IPS-18a (cell line): ENCODE measurements around the gene RIC3.
A peak's percentile ranks its signal among the peaks of the same experiment; 100 is the strongest.
"Not testable (repeated sequence)": the region's sequence is repeated elsewhere in the genome, so short reads cannot be mapped to it uniquely, and the experiment has no call there.

Experiments
- H3K27ac ChIP-seq: one replicate; pipeline ENCODE4 v1.5.1; 2013; ENCODE audit warnings: low read length
- H3K27me3 ChIP-seq: one replicate; pipeline ENCODE4 v1.6.1; 2013; ENCODE audit warnings: mild to moderate bottlenecking, low read length; ENCODE audit not compliant: control insufficient read depth, insufficient read depth
- H3K36me3 ChIP-seq: one replicate; pipeline ENCODE4 v1.6.1; 2013; ENCODE audit warnings: low read depth, low read length; ENCODE audit not compliant: control insufficient read depth
- H3K4me1 ChIP-seq: one replicate; pipeline ENCODE4 v1.6.1; 2013; ENCODE audit warnings: low read depth, low read length; ENCODE audit not compliant: control insufficient read depth
- H3K4me3 ChIP-seq: one replicate; pipeline ENCODE4 v1.5.1; 2013; ENCODE audit warnings: low read length
- H3K9ac ChIP-seq: one replicate; pipeline ENCODE4 v1.6.1; 2013; ENCODE audit warnings: mild to moderate bottlenecking, low read length, moderate library complexity
- H3K9me3 ChIP-seq: one replicate; pipeline ENCODE4 v1.6.1; 2013; ENCODE audit warnings: low read depth, low read length; ENCODE audit not compliant: control insufficient read depth

RIC3 gene

GRCh38 chr11:8180469-8180868, 11.6 kb upstream of the RIC3 start:
- no peak overlapping the region for H3K27ac ChIP-seq
- no peaks in the 10 kb centered on the region for H3K9me3 ChIP-seq
- no peaks in the 10 kb centered on the region for H3K4me1 ChIP-seq
- no peaks in the 10 kb centered on the region for H3K27me3 ChIP-seq
- no peak overlapping the region for H3K4me3 ChIP-seq
- H3K36me3 ChIP-seq, result no peaks in the 10 kb centered on the region
- H3K9ac ChIP-seq, result no peak overlapping the region

GRCh38 chr11:8178297-8178696, 9.5 kb upstream of the RIC3 start:
- H3K9ac ChIP-seq, result no peak overlapping the region
- no peak overlapping the region for H3K27ac ChIP-seq
- H3K27me3 ChIP-seq, result peaks cover 6% of the 10 kb centered on the region
- no peak overlapping the region for H3K4me3 ChIP-seq
- H3K4me1 ChIP-seq, result no peaks in the 10 kb centered on the region
- no peaks in the 10 kb centered on the region for H3K36me3 ChIP-seq
- H3K9me3 ChIP-seq, result no peaks in the 10 kb centered on the region

- Histone ChIP-seq H3K27me3 (peaks cover 6% of the 10 kb centered on the region), H3K4me1 (no peaks in the 10 kb centered on the region), H3K27ac (no peak overlapping the region), H3K4me3 (no peak overlapping the region), H3K36me3 (no peaks in the 10 kb centered on the region), H3K9ac (no peak overlapping the region), H3K9me3 (no peaks in the 10 kb centered on the region)
Measured at GRCh38 chr11:8177136-8177535, 8.3 kb upstream of the RIC3 start.

- Histone ChIP-seq H3K9ac (peak overlapping the region; percentile 71), H3K4me3 (peak overlapping the region; percentile 92), H3K9me3 (no peaks in the 10 kb centered on the region), H3K27ac (no peak overlapping the region), H3K36me3 (no peaks in the 10 kb centered on the region), H3K27me3 (peaks cover 17% of the 10 kb centered on the region), H3K4me1 (peaks cover 7% of the 10 kb centered on the region)
Measured at GRCh38 chr11:8167796-8168195, 1.0 kb downstream of the RIC3 start.

GRCh38 chr11:8164746-8165145, 4.1 kb downstream of the RIC3 start:
- Histone ChIP-seq H3K4me3 (no peak overlapping the region), H3K36me3 (no peaks in the 10 kb centered on the region), H3K9ac (no peak overlapping the region), H3K4me1 (peaks cover 5% of the 10 kb centered on the region), H3K9me3 (no peaks in the 10 kb centered on the region), H3K27me3 (peaks cover 7% of the 10 kb centered on the region), H3K27ac (no peak overlapping the region)

- H3K4me1 ChIP-seq, H3K9me3 ChIP-seq, H3K27ac ChIP-seq, H3K4me3 ChIP-seq, H3K9ac ChIP-seq, H3K27me3 ChIP-seq, H3K36me3 ChIP-seq: not testable (repeated sequence)
Measured at GRCh38 chr11:8161627-8162304, 7.1 kb downstream of the RIC3 start.

- H3K9ac ChIP-seq, result no peak overlapping the region
- no peak overlapping the region for H3K4me3 ChIP-seq
- H3K27me3 ChIP-seq, result no peaks in the 10 kb centered on the region
- peaks cover 5% of the 10 kb centered on the region for H3K4me1 ChIP-seq
- no peaks in the 10 kb centered on the region for H3K9me3 ChIP-seq
- H3K27ac ChIP-seq, result no peak overlapping the region
- H3K36me3 ChIP-seq, result no peaks in the 10 kb centered on the region
Measured at GRCh38 chr11:8156877-8157276, 11.9 kb downstream of the RIC3 start.

GRCh38 chr11:8149726-8150125, 19.1 kb downstream of the RIC3 start:
- Histone ChIP-seq H3K36me3 (no peaks in the 10 kb centered on the region), H3K27me3 (no peaks in the 10 kb centered on the region), H3K4me3 (no peak overlapping the region), H3K9ac (no peak overlapping the region), H3K27ac (no peak overlapping the region), H3K4me1 (peaks cover 16% of the 10 kb centered on the region), H3K9me3 (no peaks in the 10 kb centered on the region)

GRCh38 chr11:8138526-8138925, 30.3 kb downstream of the RIC3 start:
- Histone ChIP-seq H3K9ac (no peak overlapping the region), H3K27me3 (no peaks in the 10 kb centered on the region), H3K4me1 (no peaks in the 10 kb centered on the region), H3K36me3 (no peaks in the 10 kb centered on the region), H3K4me3 (no peak overlapping the region), H3K9me3 (no peaks in the 10 kb centered on the region), H3K27ac (no peak overlapping the region)

GRCh38 chr11:8127447-8127846, 41.4 kb downstream of the RIC3 start:
- no peaks in the 10 kb centered on the region for H3K4me1 ChIP-seq
- no peaks in the 10 kb centered on the region for H3K27me3 ChIP-seq
- no peak overlapping the region for H3K4me3 ChIP-seq
- no peak overlapping the region for H3K27ac ChIP-seq
- H3K9ac ChIP-seq, result no peak overlapping the region
- no peaks in the 10 kb centered on the region for H3K36me3 ChIP-seq
- no peaks in the 10 kb centered on the region for H3K9me3 ChIP-seq

GRCh38 chr11:8126649-8127289, 42.1 kb downstream of the RIC3 start:
- Histone ChIP-seq H3K27ac (no peak overlapping the region), H3K36me3 (no peaks in the 10 kb centered on the region), H3K27me3 (no peaks in the 10 kb centered on the region), H3K4me3 (no peak overlapping the region), H3K9ac (no peak overlapping the region), H3K9me3 (no peaks in the 10 kb centered on the region), H3K4me1 (no peaks in the 10 kb centered on the region)

GRCh38 chr11:8122173-8122764, 46.6 kb downstream of the RIC3 start:
- Histone ChIP-seq H3K4me3 (no peak overlapping the region), H3K9me3 (no peaks in the 10 kb centered on the region), H3K27me3 (no peaks in the 10 kb centered on the region), H3K36me3 (no peaks in the 10 kb centered on the region), H3K9ac (no peak overlapping the region), H3K27ac (no peak overlapping the region), H3K4me1 (no peaks in the 10 kb centered on the region)
